GM12872 (cell line): Measurements from ENCODE around the gene TLCD1.

Source experiments
- TF ChIP-seq, protein P1 (sequence below): IDR thresholded peaks from 3 replicates; pipeline ENCODE4 v1.5.1; 2011; ENCODE audit warnings: low read depth, mild to moderate bottlenecking, low read length, moderate library complexity; ENCODE audit not compliant: insufficient read depth

TLCD1 gene

DNA sequence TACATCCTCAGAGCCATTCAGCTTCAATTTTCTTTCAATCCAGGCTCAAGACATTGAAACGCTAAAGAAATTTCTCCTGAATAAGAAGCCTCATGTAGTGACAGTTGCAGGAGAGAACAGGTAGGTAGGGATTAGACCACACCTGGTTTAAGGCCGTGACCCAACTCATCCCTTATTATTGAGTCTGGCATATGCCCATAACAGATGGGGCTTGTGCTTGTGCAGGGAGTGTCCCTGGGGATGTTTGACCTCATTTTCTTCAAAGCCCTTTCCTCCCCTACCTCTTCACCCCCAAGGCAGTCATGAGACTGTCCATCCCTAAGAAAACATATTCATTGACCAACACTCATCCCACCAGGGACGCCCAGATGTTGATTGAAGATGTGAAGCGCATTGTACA, 39.7 kb downstream of the TLCD1 start:
- TF ChIP-seq, protein P1, sequence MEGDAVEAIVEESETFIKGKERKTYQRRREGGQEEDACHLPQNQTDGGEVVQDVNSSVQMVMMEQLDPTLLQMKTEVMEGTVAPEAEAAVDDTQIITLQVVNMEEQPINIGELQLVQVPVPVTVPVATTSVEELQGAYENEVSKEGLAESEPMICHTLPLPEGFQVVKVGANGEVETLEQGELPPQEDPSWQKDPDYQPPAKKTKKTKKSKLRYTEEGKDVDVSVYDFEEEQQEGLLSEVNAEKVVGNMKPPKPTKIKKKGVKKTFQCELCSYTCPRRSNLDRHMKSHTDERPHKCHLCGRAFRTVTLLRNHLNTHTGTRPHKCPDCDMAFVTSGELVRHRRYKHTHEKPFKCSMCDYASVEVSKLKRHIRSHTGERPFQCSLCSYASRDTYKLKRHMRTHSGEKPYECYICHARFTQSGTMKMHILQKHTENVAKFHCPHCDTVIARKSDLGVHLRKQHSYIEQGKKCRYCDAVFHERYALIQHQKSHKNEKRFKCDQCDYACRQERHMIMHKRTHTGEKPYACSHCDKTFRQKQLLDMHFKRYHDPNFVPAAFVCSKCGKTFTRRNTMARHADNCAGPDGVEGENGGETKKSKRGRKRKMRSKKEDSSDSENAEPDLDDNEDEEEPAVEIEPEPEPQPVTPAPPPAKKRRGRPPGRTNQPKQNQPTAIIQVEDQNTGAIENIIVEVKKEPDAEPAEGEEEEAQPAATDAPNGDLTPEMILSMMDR = no peak

- TF ChIP-seq, protein P1 = no peak
Measured at GRCh38 chr17:28685366-28685765, 40.7 kb downstream of the TLCD1 start.

GRCh38 chr17:28684963-28685362, 41.1 kb downstream of the TLCD1 start:
- TF ChIP-seq, protein P1 = no peak

GRCh38 chr17:28682655-28683054, 43.4 kb downstream of the TLCD1 start:
- TF ChIP-seq, protein P1 = no peak

- TF ChIP-seq, protein P1 = peak; percentile 48
Measured at GRCh38 chr17:28675980-28676379, 50.1 kb downstream of the TLCD1 start.

DNA sequence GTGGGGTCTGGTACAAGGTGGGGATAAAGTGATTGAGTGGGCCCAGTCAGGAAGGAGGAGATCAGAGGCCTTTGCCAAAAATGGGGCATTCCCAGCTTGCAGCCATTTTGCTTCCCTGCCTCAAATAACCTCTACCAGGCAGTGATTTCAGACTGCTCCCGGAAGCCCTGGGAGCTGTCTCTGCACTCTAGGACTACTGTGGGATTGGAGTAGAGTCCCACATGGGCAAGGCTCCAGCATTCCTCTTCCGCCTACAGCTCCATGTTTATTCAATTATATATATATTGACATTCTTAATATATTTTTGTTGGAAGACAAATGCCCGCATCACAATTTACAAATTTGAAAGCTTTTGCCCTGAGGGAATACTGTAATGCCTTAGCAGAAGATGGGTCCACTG, 50.5 kb downstream of the TLCD1 start:
- TF ChIP-seq, protein P1 = no peak
